Esophagus muscularis mucosa (tissue), 4 donors: ENCODE results near the gene PGBD2.
"Not testable (repeated sequence)": the region's sequence is repeated elsewhere in the genome, so short reads cannot be mapped to it uniquely, and the experiment has no call there.

Source experiments
- EP300 ChIP-seq: sonication (generic); formaldehyde crosslinking; IDR thresholded peaks from one replicate; pipeline ENCODE4 v1.6.1; 2017; ENCODE audit warnings: antibody characterized with exemption
- POLR2A ChIP-seq: fragments of 450-650 bp; IDR thresholded peaks from one replicate; pipeline ENCODE4 v1.6.1; 2017; ENCODE audit warnings: antibody characterized with exemption, moderate library complexity, mild to moderate bottlenecking, low read depth
- POLR2AphosphoS5 ChIP-seq, 2 donors: sonication (generic); formaldehyde crosslinking; IDR thresholded peaks; one replicate each; pipeline ENCODE4 v1.6.1; 2017; ENCODE audit warnings: antibody characterized with exemption in 2 of 2
- TF ChIP-seq, protein P1 (sequence below), 3 experiments: fragments of 200-600 bp in 2 of 3; fragments of 450-650 bp in 1 of 3; sonication (generic) in 2 of 3; IDR thresholded peaks; one replicate each; pipeline ENCODE4 v1.5.1; 2017 to 2019; ENCODE audit warnings: antibody characterized with exemption in 3 of 3, mild to moderate bottlenecking in 2 of 3, moderate library complexity in 1 of 3

GRCh38 chr1:248928122-248928521 is 22.1 kb downstream of the PGBD2 start:
- TF ChIP-seq, protein P1, sequence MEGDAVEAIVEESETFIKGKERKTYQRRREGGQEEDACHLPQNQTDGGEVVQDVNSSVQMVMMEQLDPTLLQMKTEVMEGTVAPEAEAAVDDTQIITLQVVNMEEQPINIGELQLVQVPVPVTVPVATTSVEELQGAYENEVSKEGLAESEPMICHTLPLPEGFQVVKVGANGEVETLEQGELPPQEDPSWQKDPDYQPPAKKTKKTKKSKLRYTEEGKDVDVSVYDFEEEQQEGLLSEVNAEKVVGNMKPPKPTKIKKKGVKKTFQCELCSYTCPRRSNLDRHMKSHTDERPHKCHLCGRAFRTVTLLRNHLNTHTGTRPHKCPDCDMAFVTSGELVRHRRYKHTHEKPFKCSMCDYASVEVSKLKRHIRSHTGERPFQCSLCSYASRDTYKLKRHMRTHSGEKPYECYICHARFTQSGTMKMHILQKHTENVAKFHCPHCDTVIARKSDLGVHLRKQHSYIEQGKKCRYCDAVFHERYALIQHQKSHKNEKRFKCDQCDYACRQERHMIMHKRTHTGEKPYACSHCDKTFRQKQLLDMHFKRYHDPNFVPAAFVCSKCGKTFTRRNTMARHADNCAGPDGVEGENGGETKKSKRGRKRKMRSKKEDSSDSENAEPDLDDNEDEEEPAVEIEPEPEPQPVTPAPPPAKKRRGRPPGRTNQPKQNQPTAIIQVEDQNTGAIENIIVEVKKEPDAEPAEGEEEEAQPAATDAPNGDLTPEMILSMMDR (IDR thresholded peaks at IDR 0.05), result not testable (repeated sequence)
- TF ChIP-seq EP300; POLR2A; POLR2AphosphoS5 (IDR thresholded peaks at IDR 0.05): not testable (repeated sequence)
